Upper lobe of left lung (tissue), 4 donors: ENCODE results near the gene AFTPH.

Experiments
- CTCF ChIP-seq, 6 experiments: fragments of 450-650 bp in 4 of 6; fragments of 200-600 bp in 2 of 6; sonication (generic) in 2 of 6; IDR thresholded peaks; one replicate each; pipeline ENCODE4 v1.5.1; 2016 to 2019; ENCODE audit warnings: antibody characterized with exemption in 6 of 6
- POLR2A ChIP-seq, 4 donors: fragments of 450-650 bp; IDR thresholded peaks; one replicate each; pipeline ENCODE4 v1.5.1; 2016 to 2017; ENCODE audit warnings: antibody characterized with exemption in 4 of 4, mild to moderate bottlenecking in 2 of 4

GRCh38 chr2:64607381-64608304, 83.5 kb downstream of the AFTPH start:
- TF ChIP-seq POLR2A (IDR thresholded peaks at IDR 0.05) (no peak), CTCF (IDR thresholded peaks at IDR 0.05) (no peak)
